ENCODE measurements around the gene RNF157.

- no peak for TF ChIP-seq POLR2A (IDR thresholded peaks at IDR 0.05)
- no peak for TF ChIP-seq CTCF (IDR thresholded peaks at IDR 0.05 in 4 of 5, conservative IDR thresholded peaks at IDR 0.05 in 1 of 5)
These were observed 6.5 kb downstream of the RNF157 start for GRCh38 chr17:76233588-76234353.

Data from gastrocnemius medialis (tissue), 4 donors.